Measurements from ENCODE around the gene MS4A2. TPM values are rescaled to one million over a fixed set of nuclear protein-coding genes. Genes with fewer than 3 reads are reported as not detected.

The MS4A2 gene
- total and polyA plus RNA-seq, 2 of the 8 experiments (the other 6 are each of a cell fraction or from before 2014, with no cell fraction given) = not detected

GRCh38 chr11:60100516-60100915 is 12.1 kb downstream of the MS4A2 start:
- no peak overlapping the region for H3K18ac ChIP-seq (ENCODE audit: extremely low read depth, low read length)
- H2BK5ac ChIP-seq (ENCODE audit: low read depth, low read length) = no peak overlapping the region
- no peak overlapping the region for H4K8ac ChIP-seq (ENCODE audit: extremely low read depth, insufficient read depth, low read length)
- no peak for DNase-seq (ENCODE audit: low read depth in 1 of 2, low spot score in 2 of 2)
- H2BK120ac ChIP-seq (replicated peaks; ENCODE audit: low read depth, low read length) = no peak overlapping the region
- CTCF ChIA-PET (ENCODE audit: partially characterized antibody) = no interaction called here
- no peak overlapping the region for H2BK12ac ChIP-seq (ENCODE audit: low read depth, low read length)
- H3K9ac ChIP-seq (replicated peaks in 1 of 4; ENCODE audit: extremely low read depth in 1 of 4, low read depth in 3 of 4, low read length in 3 of 4) = no peak overlapping the region
- no peaks in the 10 kb centered on the region for H3K23me2 ChIP-seq (ENCODE audit: low read depth, low read length)
- FAIRE-seq = no peak
- no peak overlapping the region for H2BK15ac ChIP-seq (ENCODE audit: low read length)
- no peaks in the 10 kb centered on the region for H3K9me3 ChIP-seq (ENCODE audit: insufficient read depth in 2 of 2, low read depth in 1 of 2, low read length in 1 of 2)
- H3K79me2 ChIP-seq (ENCODE audit: control insufficient read depth in 1 of 2, insufficient read depth in 2 of 2, low read length in 2 of 2) = no peaks in the 10 kb centered on the region
- H3K27ac ChIP-seq (ENCODE audit: low read depth, low read length) = no peak overlapping the region
- no peaks in the 10 kb centered on the region for H3K79me1 ChIP-seq (ENCODE audit: low read depth, low read length)
- H3K27me3 ChIP-seq (replicated peaks in 1 of 4; ENCODE audit: control insufficient read depth in 3 of 4, extremely low read depth in 1 of 4, insufficient read depth in 3 of 4, low read length in 3 of 4) = no peaks in the 10 kb centered on the region
- no peak overlapping the region for H3K23ac ChIP-seq (ENCODE audit: insufficient read length)
- no peaks in the 10 kb centered on the region for H4K20me1 ChIP-seq (replicated peaks in 1 of 2; ENCODE audit: control insufficient read depth in 1 of 2, insufficient read depth in 2 of 2, low read length in 2 of 2)
- no peaks in the 10 kb centered on the region for H3K4me1 ChIP-seq (replicated peaks in 1 of 4; ENCODE audit: control insufficient read depth in 3 of 4, insufficient read depth in 4 of 4, low read length in 3 of 4)
- no peak overlapping the region for H3K4me2 ChIP-seq (ENCODE audit: insufficient read depth in 1 of 2, low read depth in 2 of 2, low read length in 2 of 2)
- H4K5ac ChIP-seq (ENCODE audit: insufficient read length, low read depth, low read length) = no peak overlapping the region
- H3K4me3 ChIP-seq (ENCODE audit: extremely low read depth in 1 of 4, insufficient read depth in 2 of 4, low read depth in 3 of 4, low read length in 4 of 4) = no peak overlapping the region
- no peak overlapping the region for H2AK5ac ChIP-seq (ENCODE audit: low read depth, low read length)
- no peak overlapping the region for H3K56ac ChIP-seq (replicated peaks; ENCODE audit: insufficient read length, low read depth, low read length)
- no peak overlapping the region for H2AFZ ChIP-seq (ENCODE audit: low read length)
- WGBS, 2 experiments (ENCODE audit: extremely low coverage in 1 of 2, insufficient coverage in 1 of 2, insufficient read length in 1 of 2, insufficient replicate concordance in 2 of 2, low coverage in 1 of 2, low lambda C conversion rate in 2 of 2, missing lambda C conversion rate in 1 of 2) = 93% methylated on average over 1 of the region's 1 CpG; no CpG with 5 or more reads in 1 of the 2 experiments
- POLR2A ChIA-PET (ENCODE audit: partially characterized antibody) = no interaction called here
- no peak overlapping the region for H3K14ac ChIP-seq (ENCODE audit: insufficient read length)
- no peaks in the 10 kb centered on the region for H3K36me3 ChIP-seq (ENCODE audit: control insufficient read depth in 2 of 4, insufficient read depth in 4 of 4, low read length in 3 of 4)
- no peak for TF ChIP-seq SP2 (IDR thresholded peaks at IDR 0.05; ENCODE audit: low read length)
- no peak for TF ChIP-seq CREB1 (IDR thresholded peaks at IDR 0.05)
- TF ChIP-seq JUN (IDR thresholded peaks at IDR 0.05; ENCODE audit: low read depth, low read length) = no peak
- TF ChIP-seq CBX8 (IDR thresholded peaks at IDR 0.05; ENCODE audit: borderline replicate concordance, low read depth, low read length) = no peak
- TF ChIP-seq ATF3 (IDR thresholded peaks at IDR 0.05; ENCODE audit: insufficient read depth, low read depth, low read length) = no peak
- TF ChIP-seq RXRA (IDR thresholded peaks at IDR 0.05; ENCODE audit: insufficient read depth, low read depth, low read length) = no peak
- no peak for TF ChIP-seq TAF7 (optimal IDR thresholded peaks at IDR 0.05; ENCODE audit: borderline replicate concordance, low read depth, low read length)
- TF ChIP-seq KDM1A (IDR thresholded peaks at IDR 0.05; ENCODE audit: borderline replicate concordance, low read length) = no peak
- no peak for TF ChIP-seq CHD1 (IDR thresholded peaks at IDR 0.05; ENCODE audit: low read depth, low read length)
- TF ChIP-seq POU5F1 (IDR thresholded peaks at IDR 0.05; ENCODE audit: low read depth, low read length) = no peak
- no peak for TF ChIP-seq SIX5 (IDR thresholded peaks at IDR 0.05; ENCODE audit: low read depth, low read length)
- no peak for TF ChIP-seq RNF2 (IDR thresholded peaks at IDR 0.05; ENCODE audit: borderline replicate concordance, low read depth, low read length, missing control alignments, poor library complexity, severe bottlenecking)
- TF ChIP-seq KDM5A (IDR thresholded peaks at IDR 0.05; ENCODE audit: low read length) = no peak
- no peak overlapping the region for H2BK20ac ChIP-seq (ENCODE audit: low read length)
- no peak overlapping the region for H4K91ac ChIP-seq (replicated peaks; ENCODE audit: insufficient read length, low read length)
- H3K4ac ChIP-seq (replicated peaks; ENCODE audit: insufficient read length, low read depth, low read length) = no peak overlapping the region

Data from H1 (cell line).